OCI-LY1 (cell line): ENCODE measurements around the gene RPL39L.

Experiments used
- EZH2 ChIP-seq: fragments of 200-600 bp; sonication (generic), shearing (Covaris generic); IDR thresholded peaks from 2 replicates; pipeline ENCODE4 v1.8.0; 2017; ENCODE audit warnings: borderline replicate concordance, mixed run types, mild to moderate bottlenecking, antibody characterized with exemption, low read length, moderate library complexity, mixed read lengths
- TF ChIP-seq, protein P1 (sequence below): fragments of 200-600 bp; sonication (generic), shearing (Covaris generic); IDR thresholded peaks from 2 replicates; pipeline ENCODE4 v1.5.1; 2017; ENCODE audit warnings: mild to moderate bottlenecking, antibody characterized with exemption, low read length, moderate library complexity, mixed read lengths

GRCh38 chr3:187139895-187140253 is 578 bp upstream of the RPL39L start:
- TF ChIP-seq, protein P1, sequence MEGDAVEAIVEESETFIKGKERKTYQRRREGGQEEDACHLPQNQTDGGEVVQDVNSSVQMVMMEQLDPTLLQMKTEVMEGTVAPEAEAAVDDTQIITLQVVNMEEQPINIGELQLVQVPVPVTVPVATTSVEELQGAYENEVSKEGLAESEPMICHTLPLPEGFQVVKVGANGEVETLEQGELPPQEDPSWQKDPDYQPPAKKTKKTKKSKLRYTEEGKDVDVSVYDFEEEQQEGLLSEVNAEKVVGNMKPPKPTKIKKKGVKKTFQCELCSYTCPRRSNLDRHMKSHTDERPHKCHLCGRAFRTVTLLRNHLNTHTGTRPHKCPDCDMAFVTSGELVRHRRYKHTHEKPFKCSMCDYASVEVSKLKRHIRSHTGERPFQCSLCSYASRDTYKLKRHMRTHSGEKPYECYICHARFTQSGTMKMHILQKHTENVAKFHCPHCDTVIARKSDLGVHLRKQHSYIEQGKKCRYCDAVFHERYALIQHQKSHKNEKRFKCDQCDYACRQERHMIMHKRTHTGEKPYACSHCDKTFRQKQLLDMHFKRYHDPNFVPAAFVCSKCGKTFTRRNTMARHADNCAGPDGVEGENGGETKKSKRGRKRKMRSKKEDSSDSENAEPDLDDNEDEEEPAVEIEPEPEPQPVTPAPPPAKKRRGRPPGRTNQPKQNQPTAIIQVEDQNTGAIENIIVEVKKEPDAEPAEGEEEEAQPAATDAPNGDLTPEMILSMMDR, result no peak
- no peak for TF ChIP-seq EZH2
